ENCODE data around the gene SMYD3. TPM values are rescaled to one million over a fixed set of nuclear protein-coding genes. Genes with fewer than 3 reads are reported as not detected.

SMYD3 gene
- total RNA-seq, 1 donor = 171 TPM

DNA sequence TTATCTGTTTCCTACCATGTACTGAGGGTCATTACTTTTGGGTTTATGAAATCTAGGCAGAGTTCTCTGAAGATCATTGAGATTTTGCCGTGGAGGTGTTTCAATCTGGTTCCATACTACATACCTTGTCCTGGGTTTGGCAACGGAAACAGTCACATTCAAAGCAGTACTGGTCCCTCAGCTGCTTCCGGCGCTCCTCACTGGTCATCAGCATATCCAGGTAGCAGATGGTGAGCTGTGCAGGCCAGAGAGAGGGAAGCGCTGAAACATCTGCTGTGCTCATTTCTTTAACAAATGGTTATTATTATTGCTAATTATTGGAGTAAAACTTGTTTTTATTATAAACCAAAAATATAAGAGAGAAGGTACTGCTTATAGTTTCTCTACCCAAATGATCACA, 591.7 kb downstream of the SMYD3 start:
- H3K36me3 ChIP-seq (ENCODE audit: insufficient read depth, low read length) = peaks cover 3% of the 10 kb centered on the region
- no peaks in the 10 kb centered on the region for H3K4me1 ChIP-seq (ENCODE audit: insufficient read depth, low read length)
- no peak for DNase-seq (ENCODE audit: insufficient read length, low spot score, missing footprints)
- no peak overlapping the region for H3K4me3 ChIP-seq (ENCODE audit: insufficient read depth, low read length)
- H3K4me2 ChIP-seq (ENCODE audit: insufficient read depth, low read length) = no peak overlapping the region
- no peak overlapping the region for H3K27ac ChIP-seq (ENCODE audit: low read depth, low read length)
- no peaks in the 10 kb centered on the region for H3K9me3 ChIP-seq (ENCODE audit: low read depth, low read length)
- TF ChIP-seq, protein P1, sequence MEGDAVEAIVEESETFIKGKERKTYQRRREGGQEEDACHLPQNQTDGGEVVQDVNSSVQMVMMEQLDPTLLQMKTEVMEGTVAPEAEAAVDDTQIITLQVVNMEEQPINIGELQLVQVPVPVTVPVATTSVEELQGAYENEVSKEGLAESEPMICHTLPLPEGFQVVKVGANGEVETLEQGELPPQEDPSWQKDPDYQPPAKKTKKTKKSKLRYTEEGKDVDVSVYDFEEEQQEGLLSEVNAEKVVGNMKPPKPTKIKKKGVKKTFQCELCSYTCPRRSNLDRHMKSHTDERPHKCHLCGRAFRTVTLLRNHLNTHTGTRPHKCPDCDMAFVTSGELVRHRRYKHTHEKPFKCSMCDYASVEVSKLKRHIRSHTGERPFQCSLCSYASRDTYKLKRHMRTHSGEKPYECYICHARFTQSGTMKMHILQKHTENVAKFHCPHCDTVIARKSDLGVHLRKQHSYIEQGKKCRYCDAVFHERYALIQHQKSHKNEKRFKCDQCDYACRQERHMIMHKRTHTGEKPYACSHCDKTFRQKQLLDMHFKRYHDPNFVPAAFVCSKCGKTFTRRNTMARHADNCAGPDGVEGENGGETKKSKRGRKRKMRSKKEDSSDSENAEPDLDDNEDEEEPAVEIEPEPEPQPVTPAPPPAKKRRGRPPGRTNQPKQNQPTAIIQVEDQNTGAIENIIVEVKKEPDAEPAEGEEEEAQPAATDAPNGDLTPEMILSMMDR (IDR thresholded peaks at IDR 0.05; ENCODE audit: extremely low read depth, low read depth, low read length) = no peak
- H4K20me1 ChIP-seq (ENCODE audit: insufficient read depth, low read length) = no peaks in the 10 kb centered on the region
- no peaks in the 10 kb centered on the region for H3K27me3 ChIP-seq (ENCODE audit: insufficient read depth, low read length)
- H3K79me2 ChIP-seq (ENCODE audit: insufficient read depth, low read length) = no peaks in the 10 kb centered on the region
- no peak overlapping the region for H2AFZ ChIP-seq (ENCODE audit: low read length)

- H3K27ac ChIP-seq (ENCODE audit: low read depth, low read length) = no peak overlapping the region
- H3K36me3 ChIP-seq (ENCODE audit: insufficient read depth, low read length) = no peaks in the 10 kb centered on the region
- H3K4me3 ChIP-seq (ENCODE audit: insufficient read depth, low read length) = no peak overlapping the region
- no peaks in the 10 kb centered on the region for H3K9me3 ChIP-seq (ENCODE audit: low read depth, low read length)
- H3K4me2 ChIP-seq (ENCODE audit: insufficient read depth, low read length) = no peak overlapping the region
- no peaks in the 10 kb centered on the region for H3K27me3 ChIP-seq (ENCODE audit: insufficient read depth, low read length)
- no peak overlapping the region for H2AFZ ChIP-seq (ENCODE audit: low read length)
- H3K79me2 ChIP-seq (ENCODE audit: insufficient read depth, low read length) = no peaks in the 10 kb centered on the region
- no peaks in the 10 kb centered on the region for H3K4me1 ChIP-seq (ENCODE audit: insufficient read depth, low read length)
- H4K20me1 ChIP-seq (ENCODE audit: insufficient read depth, low read length) = no peaks in the 10 kb centered on the region
- TF ChIP-seq, protein P1 (IDR thresholded peaks at IDR 0.05; ENCODE audit: extremely low read depth, low read depth, low read length) = no peak
- DNase-seq (ENCODE audit: insufficient read length, low spot score, missing footprints) = no peak
Observed at GRCh38 chr1:245908543-245908942, 598.5 kb downstream of the SMYD3 start.

DNA sequence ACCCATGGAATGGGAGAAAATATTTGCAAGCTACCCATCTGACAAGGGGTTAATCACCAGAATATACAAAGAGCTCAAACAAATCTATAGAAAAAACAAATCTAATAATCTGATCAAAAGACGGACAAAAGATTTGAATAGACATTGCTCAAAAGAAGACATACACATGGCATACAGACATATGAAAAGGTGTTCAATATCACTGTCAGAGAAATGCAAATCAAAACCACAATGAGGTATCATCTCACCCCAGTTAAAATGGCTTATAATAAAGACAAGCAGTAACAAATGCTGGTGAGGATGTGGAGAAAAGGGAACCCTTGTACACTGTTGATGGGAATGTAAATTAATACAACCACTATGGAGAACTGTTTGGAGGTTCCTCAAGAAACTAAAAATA, 600.9 kb downstream of the SMYD3 start:
- Histone ChIP-seq H3K9me3 (ENCODE audit: low read depth, low read length) (no peaks in the 10 kb centered on the region), H2AFZ (ENCODE audit: low read length) (no peak overlapping the region), H3K36me3 (ENCODE audit: insufficient read depth, low read length) (no peaks in the 10 kb centered on the region), H3K27me3 (ENCODE audit: insufficient read depth, low read length) (no peaks in the 10 kb centered on the region), H4K20me1 (ENCODE audit: insufficient read depth, low read length) (no peaks in the 10 kb centered on the region), H3K27ac (ENCODE audit: low read depth, low read length) (no peak overlapping the region), H3K4me2 (ENCODE audit: insufficient read depth, low read length) (no peak overlapping the region), H3K79me2 (ENCODE audit: insufficient read depth, low read length) (no peaks in the 10 kb centered on the region), H3K4me3 (ENCODE audit: insufficient read depth, low read length) (no peak overlapping the region), H3K4me1 (ENCODE audit: insufficient read depth, low read length) (no peaks in the 10 kb centered on the region)
- DNase-seq (ENCODE audit: insufficient read length, low spot score, missing footprints) = no peak
- TF ChIP-seq, protein P1 (IDR thresholded peaks at IDR 0.05; ENCODE audit: extremely low read depth, low read depth, low read length) = no peak

DNA sequence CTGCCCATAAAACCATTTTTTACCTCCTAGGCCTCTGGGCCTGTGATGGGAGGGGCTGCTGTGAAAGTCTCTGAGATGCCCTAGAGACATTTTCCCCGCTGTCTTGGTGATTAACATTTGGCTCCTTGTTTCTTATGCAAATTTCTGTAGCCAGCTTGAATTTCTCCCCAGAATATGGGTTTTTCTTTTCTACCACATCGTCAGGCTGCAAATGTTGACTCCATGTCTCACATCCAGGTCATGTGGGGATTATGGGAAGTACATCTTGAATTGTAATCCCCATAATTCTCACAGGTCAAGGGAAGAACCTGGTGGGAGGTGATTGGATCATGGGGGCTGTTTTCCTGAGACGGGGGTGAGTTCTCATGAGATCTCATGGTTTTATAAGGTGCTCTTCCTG, 603.2 kb downstream of the SMYD3 start:
- Histone ChIP-seq H3K9me3 (ENCODE audit: low read depth, low read length) (no peaks in the 10 kb centered on the region), H2AFZ (ENCODE audit: low read length) (no peak overlapping the region), H4K20me1 (ENCODE audit: insufficient read depth, low read length) (no peaks in the 10 kb centered on the region), H3K79me2 (ENCODE audit: insufficient read depth, low read length) (no peaks in the 10 kb centered on the region), H3K4me2 (ENCODE audit: insufficient read depth, low read length) (no peak overlapping the region), H3K4me3 (ENCODE audit: insufficient read depth, low read length) (no peak overlapping the region), H3K27me3 (ENCODE audit: insufficient read depth, low read length) (no peaks in the 10 kb centered on the region), H3K36me3 (ENCODE audit: insufficient read depth, low read length) (no peaks in the 10 kb centered on the region), H3K4me1 (ENCODE audit: insufficient read depth, low read length) (no peaks in the 10 kb centered on the region), H3K27ac (ENCODE audit: low read depth, low read length) (no peak overlapping the region)
- TF ChIP-seq, protein P1 (IDR thresholded peaks at IDR 0.05; ENCODE audit: extremely low read depth, low read depth, low read length) = no peak
- no peak for DNase-seq (ENCODE audit: insufficient read length, low spot score, missing footprints)
